Gastroesophageal sphincter (tissue), 3 donors: ENCODE measurements around the gene B4GALNT1.

Experiments used
- CTCF ChIP-seq, 4 experiments: fragments of 200-600 bp in 2 of 4; fragments of 450-650 bp in 2 of 4; sonication (generic) in 1 of 4; IDR thresholded peaks; one replicate each; pipeline ENCODE4 v1.5.1; 2017 to 2019; ENCODE audit warnings: antibody characterized with exemption in 4 of 4, mild to moderate bottlenecking in 2 of 4, moderate library complexity in 2 of 4
- EP300 ChIP-seq: sonication (generic); formaldehyde crosslinking; IDR thresholded peaks from one replicate; pipeline ENCODE4 v1.6.1; 2017; ENCODE audit warnings: antibody characterized with exemption, mild to moderate bottlenecking
- POLR2A ChIP-seq, 2 donors: fragments of 450-650 bp; IDR thresholded peaks; one replicate each; pipeline ENCODE4 v1.6.1; 2017; ENCODE audit warnings: antibody characterized with exemption in 2 of 2, mild to moderate bottlenecking in 2 of 2, moderate library complexity in 1 of 2
- POLR2AphosphoS5 ChIP-seq: sonication (generic); formaldehyde crosslinking; IDR thresholded peaks from one replicate; pipeline ENCODE4 v1.6.1; 2017; ENCODE audit warnings: antibody characterized with exemption

GRCh38 chr12:57612711-57613426 is 20.1 kb downstream of the B4GALNT1 start:
- TF ChIP-seq EP300 (no peak), POLR2A (IDR thresholded peaks at IDR 0.05) (no peak), CTCF (IDR thresholded peaks at IDR 0.05) (no peak), POLR2AphosphoS5 (no peak)
